Loucy (cell line): ENCODE measurements around the gene SPATA31E1.

ENCODE experiments used
- H2AFZ ChIP-seq: fragments of 200-600 bp; sonication (generic); 2 replicates; pipeline ENCODE4 v1.6.0; 2016; ENCODE audit warnings: antibody characterized with exemption, mild to moderate bottlenecking, low read length, moderate library complexity
- H3F3A ChIP-seq: fragments of 200-600 bp; 2 replicates; pipeline ENCODE4 v1.6.0; 2016; ENCODE audit warnings: antibody characterized with exemption, low read depth, mild to moderate bottlenecking
- H3K27me3 ChIP-seq: fragments of 200-600 bp; sonication (generic); 2 replicates; pipeline ENCODE4 v1.6.1; 2014; ENCODE audit warnings: low read length, mild to moderate bottlenecking; ENCODE audit not compliant: insufficient read depth, poor library complexity, severe bottlenecking
- H3K36me3 ChIP-seq: fragments of 200-600 bp; sonication (generic); 2 replicates; pipeline ENCODE4 v1.6.1; 2016; ENCODE audit warnings: low read length; ENCODE audit not compliant: insufficient read depth
- H3K4me1 ChIP-seq: fragments of 200-600 bp; sonication (generic); 2 replicates; pipeline ENCODE4 v1.5.1; 2014; ENCODE audit warnings: low read length, mild to moderate bottlenecking; ENCODE audit not compliant: insufficient read depth, poor library complexity, severe bottlenecking
- H3K4me2 ChIP-seq: fragments of 200-600 bp; sonication (generic); 2 replicates; pipeline ENCODE4 v1.6.0; 2014; ENCODE audit warnings: antibody characterized with exemption, low read length, low read depth, mild to moderate bottlenecking; ENCODE audit not compliant: poor library complexity, severe bottlenecking
- H3K4me3 ChIP-seq: fragments of 200-600 bp; sonication (generic); 2 replicates; pipeline ENCODE4 v1.5.1; 2014; ENCODE audit warnings: low read length, mild to moderate bottlenecking, mixed read lengths; ENCODE audit not compliant: poor library complexity, severe bottlenecking
- H3K79me2 ChIP-seq: fragments of 200-600 bp; sonication (generic); 2 replicates; pipeline ENCODE4 v1.6.1; 2014; ENCODE audit warnings: low read length; ENCODE audit not compliant: insufficient read depth
- H3K9ac ChIP-seq: fragments of 200-600 bp; sonication (generic); 2 replicates; pipeline ENCODE4 v1.6.0; 2014; ENCODE audit warnings: mild to moderate bottlenecking, low read depth, low read length, moderate library complexity; ENCODE audit not compliant: poor library complexity, severe bottlenecking
- H3K9me2 ChIP-seq: fragments of 200-600 bp; sonication (generic); replicated peaks from 2 replicates; pipeline ENCODE4 v1.6.1; 2016; ENCODE audit warnings: low read depth, low read length, mixed read lengths
- H3K9me3 ChIP-seq: fragments of 200-600 bp; sonication (generic); 2 replicates; pipeline ENCODE4 v1.6.1; 2014; ENCODE audit warnings: mild to moderate bottlenecking, antibody characterized with exemption, low read length, low read depth; ENCODE audit not compliant: insufficient read depth
- H4K20me1 ChIP-seq: fragments of 200-600 bp; sonication (generic); 2 replicates; pipeline ENCODE4 v1.6.0; 2014; ENCODE audit warnings: antibody characterized with exemption, low read length, mild to moderate bottlenecking; ENCODE audit not compliant: insufficient read depth, poor library complexity, severe bottlenecking
- EZH2phosphoT487 ChIP-seq: fragments of 200-600 bp; IDR thresholded peaks from 2 replicates; pipeline ENCODE4 v1.6.1; 2018; ENCODE audit warnings: antibody characterized with exemption, mild to moderate bottlenecking, moderate library complexity, borderline replicate concordance
- TF ChIP-seq, protein P1 (sequence below): fragments of 200-600 bp; sonication (generic); conservative IDR thresholded peaks from 2 replicates; pipeline ENCODE4 v1.5.1; 2014; ENCODE audit warnings: mild to moderate bottlenecking, antibody characterized with exemption, low read length

The SPATA31E1 gene

DNA sequence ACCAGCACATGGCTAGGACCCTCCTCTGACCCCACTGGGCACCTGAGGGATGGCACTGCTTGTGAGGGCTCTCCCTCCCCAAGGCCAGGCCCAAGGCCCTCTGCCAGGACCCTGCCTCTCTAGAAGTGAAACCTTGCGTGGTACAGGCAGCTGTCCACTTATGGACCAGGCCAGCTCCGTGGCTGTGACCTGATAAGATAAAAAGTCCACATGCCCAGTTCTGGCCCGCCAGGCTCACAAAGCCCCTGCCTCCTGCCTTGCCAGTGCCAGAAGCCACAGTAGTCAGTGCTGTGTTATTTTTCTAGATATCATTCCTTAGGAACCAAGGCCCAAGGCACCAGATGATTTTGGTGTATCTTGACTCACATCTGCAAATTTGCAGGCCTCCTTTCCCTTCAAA is 14.0 kb upstream of the SPATA31E1 start:
- Histone ChIP-seq H3K4me2 (no peak overlapping the region), H3K4me1 (no peaks in the 10 kb centered on the region), H3K9me2 (no peaks in the 10 kb centered on the region), H3K79me2 (no peaks in the 10 kb centered on the region), H3K9ac (no peak overlapping the region), H3K4me3 (no peak overlapping the region), H2AFZ (no peak overlapping the region), H3K36me3 (no peaks in the 10 kb centered on the region), H3F3A (no peaks in the 10 kb centered on the region), H3K9me3 (no peaks in the 10 kb centered on the region), H4K20me1 (no peaks in the 10 kb centered on the region), H3K27me3 (no peaks in the 10 kb centered on the region)
- TF ChIP-seq EZH2phosphoT487, result no peak
- TF ChIP-seq, protein P1, sequence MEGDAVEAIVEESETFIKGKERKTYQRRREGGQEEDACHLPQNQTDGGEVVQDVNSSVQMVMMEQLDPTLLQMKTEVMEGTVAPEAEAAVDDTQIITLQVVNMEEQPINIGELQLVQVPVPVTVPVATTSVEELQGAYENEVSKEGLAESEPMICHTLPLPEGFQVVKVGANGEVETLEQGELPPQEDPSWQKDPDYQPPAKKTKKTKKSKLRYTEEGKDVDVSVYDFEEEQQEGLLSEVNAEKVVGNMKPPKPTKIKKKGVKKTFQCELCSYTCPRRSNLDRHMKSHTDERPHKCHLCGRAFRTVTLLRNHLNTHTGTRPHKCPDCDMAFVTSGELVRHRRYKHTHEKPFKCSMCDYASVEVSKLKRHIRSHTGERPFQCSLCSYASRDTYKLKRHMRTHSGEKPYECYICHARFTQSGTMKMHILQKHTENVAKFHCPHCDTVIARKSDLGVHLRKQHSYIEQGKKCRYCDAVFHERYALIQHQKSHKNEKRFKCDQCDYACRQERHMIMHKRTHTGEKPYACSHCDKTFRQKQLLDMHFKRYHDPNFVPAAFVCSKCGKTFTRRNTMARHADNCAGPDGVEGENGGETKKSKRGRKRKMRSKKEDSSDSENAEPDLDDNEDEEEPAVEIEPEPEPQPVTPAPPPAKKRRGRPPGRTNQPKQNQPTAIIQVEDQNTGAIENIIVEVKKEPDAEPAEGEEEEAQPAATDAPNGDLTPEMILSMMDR, result no peak

DNA sequence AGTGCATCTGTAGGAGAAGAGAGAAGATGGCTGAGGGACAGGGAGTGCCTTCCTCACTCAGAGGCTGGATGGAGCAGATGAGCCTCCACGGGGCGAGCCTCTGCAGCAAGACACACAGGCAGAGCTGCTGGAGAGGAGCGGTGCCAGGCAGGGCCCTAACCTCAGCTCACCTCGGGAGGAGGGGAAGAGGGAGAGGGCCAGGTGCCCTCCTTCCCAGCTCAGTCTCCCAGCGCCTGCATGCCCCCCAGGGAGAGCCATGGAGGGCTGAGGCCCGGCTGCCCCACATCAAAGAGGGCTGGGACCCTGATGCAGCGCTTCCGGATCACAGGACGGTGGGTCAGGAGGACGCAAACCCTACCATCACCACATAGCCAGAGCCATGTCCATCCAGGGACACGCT is 13.6 kb upstream of the SPATA31E1 start:
- no peak overlapping the region for H3K4me2 ChIP-seq
- H3K4me3 ChIP-seq, result no peak overlapping the region
- H3K9me2 ChIP-seq, result no peaks in the 10 kb centered on the region
- H3K4me1 ChIP-seq, result no peaks in the 10 kb centered on the region
- H2AFZ ChIP-seq, result no peak overlapping the region
- H3K79me2 ChIP-seq, result no peaks in the 10 kb centered on the region
- TF ChIP-seq EZH2phosphoT487, result no peak
- no peaks in the 10 kb centered on the region for H3K36me3 ChIP-seq
- no peaks in the 10 kb centered on the region for H4K20me1 ChIP-seq
- no peaks in the 10 kb centered on the region for H3F3A ChIP-seq
- no peak overlapping the region for H3K9ac ChIP-seq
- H3K9me3 ChIP-seq, result no peaks in the 10 kb centered on the region
- no peaks in the 10 kb centered on the region for H3K27me3 ChIP-seq

DNA sequence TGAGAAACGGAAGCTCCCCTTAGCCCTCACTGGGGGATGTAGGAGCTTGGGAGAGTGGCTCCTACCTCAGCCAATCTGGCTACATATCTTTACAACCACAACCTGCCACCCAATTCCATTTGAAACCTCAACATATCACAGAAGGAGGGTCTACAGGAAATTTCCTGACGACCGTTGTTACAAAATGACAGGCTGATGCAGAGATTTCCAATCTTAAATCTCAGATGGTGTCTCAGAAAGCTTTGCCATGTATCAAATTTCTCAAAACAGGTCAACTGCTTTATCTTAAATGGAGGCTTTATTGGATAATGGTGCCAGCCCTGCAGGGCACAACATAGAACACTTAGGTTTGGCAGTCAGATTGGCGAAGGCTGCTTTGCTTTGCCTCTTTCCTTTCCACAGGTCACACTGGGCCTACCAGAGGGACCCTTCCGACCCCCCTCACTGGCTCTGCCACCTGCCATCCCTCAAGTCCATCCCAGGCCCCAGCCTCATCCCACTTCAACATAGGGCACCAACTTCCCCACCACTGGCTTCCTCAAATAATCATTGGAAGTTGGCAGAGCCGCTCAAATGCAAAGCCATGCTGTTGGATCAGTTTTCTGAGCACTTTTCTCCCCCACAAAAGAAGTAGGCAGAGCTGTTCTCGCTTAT is 11.1 kb upstream of the SPATA31E1 start:
- Histone ChIP-seq H3K9me2 (no peaks in the 10 kb centered on the region), H3K4me2 (no peak overlapping the region), H3K9ac (no peak overlapping the region), H3F3A (no peaks in the 10 kb centered on the region), H3K79me2 (no peaks in the 10 kb centered on the region), H2AFZ (no peak overlapping the region), H4K20me1 (no peaks in the 10 kb centered on the region), H3K27me3 (no peaks in the 10 kb centered on the region), H3K36me3 (no peaks in the 10 kb centered on the region), H3K9me3 (no peaks in the 10 kb centered on the region), H3K4me3 (no peak overlapping the region), H3K4me1 (no peaks in the 10 kb centered on the region)
- TF ChIP-seq EZH2phosphoT487, result no peak
- TF ChIP-seq, protein P1, result no peak

DNA sequence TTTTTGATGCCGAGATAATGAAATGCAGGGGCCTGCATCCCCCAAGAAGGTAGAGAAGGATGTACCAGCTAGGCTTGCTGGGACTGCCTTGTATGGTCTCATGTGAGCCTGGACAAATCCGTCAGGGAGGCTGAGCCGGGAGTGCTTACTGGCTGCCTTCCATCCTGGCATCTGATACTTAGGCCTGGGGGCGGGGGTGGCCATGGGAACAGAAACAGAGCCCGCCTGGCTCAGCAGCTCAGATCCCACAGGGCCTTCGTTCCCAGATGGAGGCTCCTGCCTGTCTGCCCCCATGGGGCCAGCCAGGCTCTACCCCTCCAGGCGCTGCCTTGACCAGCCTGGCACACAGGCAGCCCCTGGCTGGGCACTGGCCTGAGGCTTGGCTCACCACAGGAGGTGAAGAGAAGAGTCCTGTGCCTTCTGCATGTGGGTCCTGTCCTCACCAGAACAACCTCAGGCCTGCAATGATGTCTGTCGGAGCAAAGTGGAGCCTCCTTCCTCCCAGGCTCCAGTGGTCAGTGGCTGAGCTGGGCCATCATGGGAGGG is 10.5 kb upstream of the SPATA31E1 start:
- Histone ChIP-seq H3K9me2 (no peaks in the 10 kb centered on the region), H3F3A (no peaks in the 10 kb centered on the region), H3K4me1 (no peaks in the 10 kb centered on the region), H3K79me2 (no peaks in the 10 kb centered on the region), H2AFZ (no peak overlapping the region), H3K36me3 (no peaks in the 10 kb centered on the region), H3K27me3 (no peaks in the 10 kb centered on the region), H3K9me3 (no peaks in the 10 kb centered on the region), H3K4me2 (no peak overlapping the region), H3K9ac (no peak overlapping the region), H4K20me1 (no peaks in the 10 kb centered on the region), H3K4me3 (no peak overlapping the region)
- TF ChIP-seq, protein P1, result no peak
- TF ChIP-seq EZH2phosphoT487, result no peak
